GM21786 (cell line): ENCODE data around the gene UNC5A.

Experiments used
- ATAC-seq: cut with Tn5 transposase; IDR thresholded peaks from one replicate; pipeline ENCODE4 v1.9.1; 2021; ENCODE audit not compliant: unreplicated experiment

The UNC5A gene

GRCh38 chr5:176810081-176810597, at the start of gene UNC5A:
Gene UNC5A, plus strand, starts transcription at chr5:176810559. Its CDS starts 192 bp downstream, at chr5:176810751.
- ATAC-seq, result no peak

- ATAC-seq, result no peak
Observed at GRCh38 chr5:176761755-176762154, 48.6 kb upstream of the UNC5A start.

GRCh38 chr5:176762489-176762888, 47.9 kb upstream of the UNC5A start:
- no peak for ATAC-seq

- no peak for ATAC-seq
Observed at GRCh38 chr5:176765687-176766086, 44.7 kb upstream of the UNC5A start.

- ATAC-seq, result no peak
Observed at GRCh38 chr5:176768174-176768970, 42.0 kb upstream of the UNC5A start.

GRCh38 chr5:176769911-176770310, 40.4 kb upstream of the UNC5A start:
- no peak for ATAC-seq

- no peak for ATAC-seq
Observed at GRCh38 chr5:176770431-176770830, 39.9 kb upstream of the UNC5A start.

GRCh38 chr5:176771102-176771845, 39.1 kb upstream of the UNC5A start:
- ATAC-seq, result no peak

GRCh38 chr5:176772271-176773210, 37.8 kb upstream of the UNC5A start:
- ATAC-seq, result no peak

- ATAC-seq, result no peak
Observed at GRCh38 chr5:176773408-176774035, 36.8 kb upstream of the UNC5A start.

GRCh38 chr5:176774216-176775171, 35.9 kb upstream of the UNC5A start:
- ATAC-seq, result no peak

- ATAC-seq, result no peak
Observed at GRCh38 chr5:176775409-176775808, 35.0 kb upstream of the UNC5A start.

GRCh38 chr5:176776141-176776865, 34.1 kb upstream of the UNC5A start:
- ATAC-seq, result no peak

GRCh38 chr5:176776916-176777315, 33.4 kb upstream of the UNC5A start:
- ATAC-seq, result no peak

GRCh38 chr5:176778921-176779465, 31.4 kb upstream of the UNC5A start:
- ATAC-seq, result no peak

- ATAC-seq, result no peak
Observed at GRCh38 chr5:176779537-176779936, 30.8 kb upstream of the UNC5A start.

- no peak for ATAC-seq
Observed at GRCh38 chr5:176780176-176781053, 29.9 kb upstream of the UNC5A start.

- ATAC-seq, result no peak
Observed at GRCh38 chr5:176781054-176781375, 29.3 kb upstream of the UNC5A start.
